Thymus (tissue), 11 donors: ENCODE results near the gene BBOF1. TPM values are rescaled to one million over a fixed set of nuclear protein-coding genes. Genes with fewer than 3 reads are reported as not detected.

Source experiments
- DNase-seq, 9 donors: peaks; one replicate each; pipeline ENCODE4 v3.0.0-alpha.2; 2013; ENCODE audit warnings: low spot score in 9 of 9, low read depth in 6 of 9, missing footprints in 1 of 9
- H3K27ac ChIP-seq, 2 donors: one replicate each; pipeline ENCODE4 v1.5.1; 2013; ENCODE audit warnings: control low read depth in 1 of 2, low read depth in 1 of 2, low read length in 1 of 2, mild to moderate bottlenecking in 1 of 2, moderate library complexity in 1 of 2
- H3K27me3 ChIP-seq, 2 donors: one replicate each; pipeline ENCODE4 v1.5.1; 2013; ENCODE audit warnings: low read length in 1 of 2; ENCODE audit not compliant: control insufficient read depth in 2 of 2, insufficient read depth in 1 of 2
- H3K36me3 ChIP-seq, 2 donors: one replicate each; pipeline ENCODE4 v1.5.1; 2013; ENCODE audit warnings: low read length in 1 of 2, mild to moderate bottlenecking in 1 of 2, moderate library complexity in 1 of 2; ENCODE audit not compliant: control insufficient read depth in 2 of 2, insufficient read depth in 2 of 2
- H3K4me1 ChIP-seq, 2 donors: one replicate each; pipeline ENCODE4 v1.5.1; 2013; ENCODE audit warnings: low read length in 2 of 2; ENCODE audit not compliant: control insufficient read depth in 2 of 2, insufficient read depth in 2 of 2
- H3K4me3 ChIP-seq, 2 donors: one replicate each; pipeline ENCODE4 v1.5.1; 2013; ENCODE audit warnings: low read length in 2 of 2, control low read depth in 1 of 2, mild to moderate bottlenecking in 1 of 2
- H3K9me3 ChIP-seq, 2 donors: one replicate each; pipeline ENCODE4 v1.5.1; 2013; ENCODE audit warnings: low read length in 1 of 2, mild to moderate bottlenecking in 1 of 2; ENCODE audit not compliant: control insufficient read depth in 2 of 2, insufficient read depth in 1 of 2
- WGBS: extraction: QIAGEN DNeasy Blood & Tissue Kit; methylation state at CpG from one replicate; pipeline ENCODE4 v1.1.7; 2013; 5-methylcytosine and 5-hydroxymethylcytosine counted together
- polyA plus RNA-seq: library from polyadenylated mRNA; stranded (reverse); fragments of 200-250 nt; gene quantifications from one replicate; pipeline ENCODE4 v1.2.3, GENCODE V29; 2013
- total RNA-seq: library from RNA; stranded (reverse); fragments of 120-200 nt; gene quantifications from one replicate; pipeline ENCODE4 v1.2.4, GENCODE V29; 2013
- donor health status: healthy.

Gene BBOF1
- total and polyA plus RNA-seq, 2 donors: 4.2 to 5.1 TPM

GRCh38 chr14:74018174-74018585 is 969 bp upstream of the BBOF1 start:
- Histone ChIP-seq H3K27me3 (no peaks in the 10 kb centered on the region), H3K27ac (peak overlapping the region; percentile 87 to 95), H3K4me1 (peaks cover 5 to 6% of the 10 kb centered on the region in 2 donors), H3K4me3 (peak overlapping the region; percentile 69 to 93), H3K9me3 (no peaks in the 10 kb centered on the region), H3K36me3 (no peaks in the 10 kb centered on the region)
- peak in 4 of 9 donors; percentile 0 to 24 (median 14) for DNase-seq
- WGBS: 18% methylated on average over 8 of the region's 8 CpGs

GRCh38 chr14:74019408-74020137 is 424 bp downstream of the BBOF1 start:
- peak overlapping the region; percentile 69 to 93 for H3K4me3 ChIP-seq
- peak in 1 of 9 donors; percentile 3 for DNase-seq
- no peaks in the 10 kb centered on the region for H3K9me3 ChIP-seq
- no peaks in the 10 kb centered on the region for H3K27me3 ChIP-seq
- peak overlapping the region; percentile 58 to 95 for H3K27ac ChIP-seq
- 11% methylated on average over 21 of the region's 21 CpGs for WGBS
- H3K36me3 ChIP-seq: no peaks in the 10 kb centered on the region
- H3K4me1 ChIP-seq: peaks cover 5 to 6% of the 10 kb centered on the region in 2 donors

- Histone ChIP-seq H3K36me3 (no peaks in the 10 kb centered on the region), H3K4me3 (no peak overlapping the region), H3K4me1 (peaks cover 5 to 6% of the 10 kb centered on the region in 2 donors), H3K27me3 (no peaks in the 10 kb centered on the region), H3K9me3 (no peaks in the 10 kb centered on the region), H3K27ac (no peak overlapping the region)
- DNase-seq: no peak
- 97% methylated on average over 4 of the region's 4 CpGs for WGBS
Measured at GRCh38 chr14:74022346-74022745, 3.2 kb downstream of the BBOF1 start.

- no peak for DNase-seq
Measured at GRCh38 chr14:74029136-74029535, 10.0 kb downstream of the BBOF1 start.

GRCh38 chr14:74034572-74034971 is 15.4 kb downstream of the BBOF1 start:
- 97% methylated on average over 3 of the region's 3 CpGs for WGBS
- H3K27me3 ChIP-seq: no peaks in the 10 kb centered on the region
- no peak for DNase-seq

More at GRCh38 chr14:74029136-74029535, 10.0 kb downstream of the BBOF1 start:
- Histone ChIP-seq H3K27me3 (no peaks in the 10 kb centered on the region), H3K4me3 (no peak overlapping the region), H3K36me3 (no peaks in the 10 kb centered on the region), H3K9me3 (no peaks in the 10 kb centered on the region), H3K4me1 (no peaks in the 10 kb centered on the region), H3K27ac (no peak overlapping the region)
- WGBS: 96% methylated on average over 3 of the region's 3 CpGs

GRCh38 chr14:74035556-74035955 is 16.4 kb downstream of the BBOF1 start:
- Histone ChIP-seq H3K9me3 (no peaks in the 10 kb centered on the region), H3K36me3 (no peaks in the 10 kb centered on the region), H3K4me1 (no peaks in the 10 kb centered on the region), H3K27ac (no peak overlapping the region), H3K27me3 (no peaks in the 10 kb centered on the region), H3K4me3 (no peak overlapping the region)
- WGBS: over 99% methylated on average over 4 of the region's 4 CpGs
- DNase-seq: no peak

More at GRCh38 chr14:74034572-74034971, 15.4 kb downstream of the BBOF1 start:
- H3K4me1 ChIP-seq: no peaks in the 10 kb centered on the region
- no peaks in the 10 kb centered on the region for H3K36me3 ChIP-seq
- no peaks in the 10 kb centered on the region for H3K9me3 ChIP-seq
- H3K4me3 ChIP-seq: no peak overlapping the region
- H3K27ac ChIP-seq: no peak overlapping the region

- DNase-seq: peak in 8 of 9 donors; percentile 25 to 76 (median 54)
- Histone ChIP-seq H3K27me3 (no peaks in the 10 kb centered on the region), H3K4me1 (no peaks in the 10 kb centered on the region), H3K36me3 (no peaks in the 10 kb centered on the region), H3K27ac (no peak overlapping the region), H3K9me3 (no peaks in the 10 kb centered on the region), H3K4me3 (no peak overlapping the region)
- 76% methylated on average over 3 of the region's 3 CpGs for WGBS
Measured at GRCh38 chr14:74038020-74038859, 19.1 kb downstream of the BBOF1 start.

GRCh38 chr14:74042296-74042695 is 23.1 kb downstream of the BBOF1 start:
- Histone ChIP-seq H3K27ac (no peak overlapping the region), H3K27me3 (no peaks in the 10 kb centered on the region), H3K9me3 (no peaks in the 10 kb centered on the region), H3K36me3 (no peaks in the 10 kb centered on the region), H3K4me3 (no peak overlapping the region), H3K4me1 (no peaks in the 10 kb centered on the region)
- WGBS: 95% methylated on average over 2 of the region's 2 CpGs
- no peak for DNase-seq

- Histone ChIP-seq H3K4me3 (no peak overlapping the region), H3K36me3 (no peaks in the 10 kb centered on the region), H3K4me1 (no peaks in the 10 kb centered on the region), H3K27me3 (no peaks in the 10 kb centered on the region), H3K9me3 (no peaks in the 10 kb centered on the region), H3K27ac (no peak overlapping the region)
- WGBS: 98% methylated on average over 4 of the region's 4 CpGs
- DNase-seq: no peak
Measured at GRCh38 chr14:74045522-74045921, 26.4 kb downstream of the BBOF1 start.
